Activated CD8-positive, alpha-beta memory T cell treated with anti-CD3 and anti-CD28 coated beads, Interleukin-2, amount 50 U/mL, for 1 hour (primary cell): ENCODE results near the gene SLC6A3.

Experiments
- DNase-seq: peaks from one replicate; pipeline ENCODE4 v3.0.0-alpha.2; 2020; ENCODE audit errors: extremely low read depth

Gene SLC6A3

GRCh38 chr5:1347571-1347970, 97.7 kb downstream of the SLC6A3 start:
- DNase-seq: no peak

- no peak for DNase-seq
Observed at GRCh38 chr5:1346627-1347440, 98.4 kb downstream of the SLC6A3 start.

- DNase-seq: no peak
Observed at GRCh38 chr5:1345876-1346626, 99.2 kb downstream of the SLC6A3 start.

- peak; percentile 65 for DNase-seq
Observed at GRCh38 chr5:1344975-1345838, 100.0 kb downstream of the SLC6A3 start, which contains the start of gene CLPTM1L. TSS of gene CLPTM1L (minus strand) at chr5:1345099. CDS start at chr5:1344841, 258 bp downstream.

GRCh38 chr5:1343931-1344901, 101.0 kb downstream of the SLC6A3 start:
- no peak for DNase-seq

- DNase-seq: no peak
Observed at GRCh38 chr5:1343315-1343751, 101.9 kb downstream of the SLC6A3 start.
